Loucy (cell line): ENCODE results near the gene VWA3A.

Source experiments
- EZH2phosphoT487 ChIP-seq: fragments of 200-600 bp; IDR thresholded peaks from 2 replicates; pipeline ENCODE4 v1.6.1; 2018; ENCODE audit warnings: antibody characterized with exemption, mild to moderate bottlenecking, moderate library complexity, borderline replicate concordance
- TF ChIP-seq, protein P1 (sequence below): fragments of 200-600 bp; sonication (generic); conservative IDR thresholded peaks from 2 replicates; pipeline ENCODE4 v1.5.1; 2014; ENCODE audit warnings: mild to moderate bottlenecking, antibody characterized with exemption, low read length

GRCh38 chr16:22147853-22148252, 55.5 kb downstream of the VWA3A start:
- TF ChIP-seq, protein P1, sequence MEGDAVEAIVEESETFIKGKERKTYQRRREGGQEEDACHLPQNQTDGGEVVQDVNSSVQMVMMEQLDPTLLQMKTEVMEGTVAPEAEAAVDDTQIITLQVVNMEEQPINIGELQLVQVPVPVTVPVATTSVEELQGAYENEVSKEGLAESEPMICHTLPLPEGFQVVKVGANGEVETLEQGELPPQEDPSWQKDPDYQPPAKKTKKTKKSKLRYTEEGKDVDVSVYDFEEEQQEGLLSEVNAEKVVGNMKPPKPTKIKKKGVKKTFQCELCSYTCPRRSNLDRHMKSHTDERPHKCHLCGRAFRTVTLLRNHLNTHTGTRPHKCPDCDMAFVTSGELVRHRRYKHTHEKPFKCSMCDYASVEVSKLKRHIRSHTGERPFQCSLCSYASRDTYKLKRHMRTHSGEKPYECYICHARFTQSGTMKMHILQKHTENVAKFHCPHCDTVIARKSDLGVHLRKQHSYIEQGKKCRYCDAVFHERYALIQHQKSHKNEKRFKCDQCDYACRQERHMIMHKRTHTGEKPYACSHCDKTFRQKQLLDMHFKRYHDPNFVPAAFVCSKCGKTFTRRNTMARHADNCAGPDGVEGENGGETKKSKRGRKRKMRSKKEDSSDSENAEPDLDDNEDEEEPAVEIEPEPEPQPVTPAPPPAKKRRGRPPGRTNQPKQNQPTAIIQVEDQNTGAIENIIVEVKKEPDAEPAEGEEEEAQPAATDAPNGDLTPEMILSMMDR: no peak
- no peak for TF ChIP-seq EZH2phosphoT487
